OCI-LY1 (cell line): ENCODE data around the gene TINAG.

Source experiments
- CTCF ChIP-seq: fragments of 200-600 bp; sonication (generic), shearing (Covaris generic); IDR thresholded peaks from 2 replicates; pipeline ENCODE4 v1.5.1; 2017; ENCODE audit warnings: mild to moderate bottlenecking, antibody characterized with exemption, low read length, moderate library complexity, mixed read lengths
- EZH2 ChIP-seq: fragments of 200-600 bp; sonication (generic), shearing (Covaris generic); IDR thresholded peaks from 2 replicates; pipeline ENCODE4 v1.8.0; 2017; ENCODE audit warnings: borderline replicate concordance, mixed run types, mild to moderate bottlenecking, antibody characterized with exemption, low read length, moderate library complexity, mixed read lengths

GRCh38 chr6:54274383-54274782 is 33.9 kb upstream of the TINAG start:
- TF ChIP-seq CTCF (no peak), EZH2 (no peak)
